Naive thymus-derived CD4-positive, alpha-beta T cell (primary cell): ENCODE data around the gene TSEN54. TPM values are rescaled to one million over a fixed set of nuclear protein-coding genes. Genes with fewer than 3 reads are reported as not detected.

Source experiments
- ATAC-seq: fragments of 150-1000 bp; cut with Tn5 transposase; 2 replicates; pipeline ENCODE4 v1.10.0; 2021; ENCODE audit warnings: mild to moderate bottlenecking, moderate library complexity
- CTCF ChIA-PET: fragments of 350-600 bp; sonication (Branson Sonifier 250); formaldehyde crosslinking; loops from one replicate; lab custom pipeline; 2021; ENCODE audit warnings: antibody characterized with exemption; lab: Charles Lee
- POLR2A ChIA-PET: fragments of 350-600 bp; sonication (Branson Sonifier 250); formaldehyde crosslinking; loops from one replicate; lab custom pipeline; 2021; ENCODE audit warnings: antibody characterized with exemption, inconsistent platforms; lab: Charles Lee
- DNase-seq, 9 donors: peaks; one replicate each; pipeline versions ENCODE4 v3.0.0 to v3.0.0-alpha.2; 2020 to 2022; ENCODE audit warnings: mixed read lengths in 1 of 9
- H3K27ac ChIP-seq: one replicate; pipeline ENCODE4 v1.7.0; 2013; ENCODE audit warnings: mild to moderate bottlenecking, low read depth, low read length, moderate library complexity
- H3K27me3 ChIP-seq, 2 donors: one replicate each; pipeline ENCODE4 v1.7.0; 2013; ENCODE audit warnings: low read length in 2 of 2, mild to moderate bottlenecking in 2 of 2, moderate library complexity in 2 of 2; ENCODE audit not compliant: control insufficient read depth in 2 of 2, insufficient read depth in 2 of 2
- H3K36me3 ChIP-seq, 3 experiments: 1 replicate in 2 of 3; 2 replicates in 1 of 3; pipeline ENCODE4 v1.7.0; 2013; ENCODE audit warnings: low read length in 3 of 3, mild to moderate bottlenecking in 3 of 3, moderate library complexity in 1 of 3; ENCODE audit not compliant: insufficient read depth in 3 of 3, control insufficient read depth in 2 of 3
- H3K4me1 ChIP-seq, 2 donors: one replicate each; pipeline ENCODE4 v1.7.0; 2013; ENCODE audit warnings: low read length in 2 of 2, mild to moderate bottlenecking in 2 of 2, moderate library complexity in 1 of 2; ENCODE audit not compliant: control insufficient read depth in 2 of 2, insufficient read depth in 2 of 2
- H3K4me3 ChIP-seq: 2 replicates; pipeline ENCODE4 v1.7.0; 2013; ENCODE audit warnings: mild to moderate bottlenecking, low read length
- H3K9me3 ChIP-seq, 3 experiments: 1 replicate in 2 of 3; 2 replicates in 1 of 3; pipeline ENCODE4 v1.7.0; 2013; ENCODE audit warnings: low read length in 3 of 3; ENCODE audit not compliant: control insufficient read depth in 2 of 3
- H3K27ac Mint-ChIP-seq, 9 donors: one replicate each; pipeline ENCODE4 v1.8.0; 2020 to 2022; ENCODE audit warnings: mixed read lengths in 9 of 9, mild to moderate bottlenecking in 8 of 9, moderate library complexity in 5 of 9, inconsistent platforms in 2 of 9
- H3K27me3 Mint-ChIP-seq, 5 donors: one replicate each; pipeline ENCODE4 v1.8.0; 2021 to 2022; ENCODE audit warnings: mixed read lengths in 5 of 5, mild to moderate bottlenecking in 1 of 5
- H3K36me3 Mint-ChIP-seq, 5 donors: one replicate each; pipeline ENCODE4 v1.8.0; 2020 to 2022; ENCODE audit warnings: mixed read lengths in 5 of 5, mild to moderate bottlenecking in 3 of 5, inconsistent platforms in 1 of 5
- H3K4me1 Mint-ChIP-seq, 7 donors: one replicate each; pipeline ENCODE4 v1.8.0; 2020 to 2022; ENCODE audit warnings: mixed read lengths in 7 of 7, mild to moderate bottlenecking in 3 of 7, inconsistent platforms in 1 of 7
- H3K4me3 Mint-ChIP-seq, 10 donors: one replicate each; pipeline ENCODE4 v1.8.0; 2020 to 2022; ENCODE audit warnings: mild to moderate bottlenecking in 10 of 10, mixed read lengths in 10 of 10, moderate library complexity in 6 of 10, inconsistent platforms in 2 of 10
- H3K9me3 Mint-ChIP-seq, 11 donors: one replicate each; pipeline ENCODE4 v1.8.0; 2020 to 2022; ENCODE audit warnings: mixed read lengths in 11 of 11, mild to moderate bottlenecking in 4 of 11, inconsistent platforms in 1 of 11, moderate library complexity in 1 of 11
- intact Hi-C, 2 donors: fragments of 100-400 bp; cut with micrococcal nuclease; formaldehyde crosslinking; loops; one replicate each; pipeline ENCODE4 v1.15.1; 2023
- polyA plus RNA-seq, 2 donors: library from polyadenylated mRNA; unstranded; fragments of 300-500 nt; fragmentation: Illumina TruSeq; gene quantifications; one replicate each; pipeline ENCODE4 v1.2.3, GENCODE V29; 2021
- total RNA-seq, 6 experiments: library from RNA in 5 of 6; stranded (reverse) in 5 of 6; gene quantifications; 1 replicate in 5 of 6; 2 replicates in 1 of 6; pipeline ENCODE4 v1.2.3 and lab custom pipeline; 2021 to 2026

The TSEN54 gene
- total and polyA plus RNA-seq, 7 experiments from 2014 or later, result 36.2 to 85.0 (median 56.7) TPM

DNA sequence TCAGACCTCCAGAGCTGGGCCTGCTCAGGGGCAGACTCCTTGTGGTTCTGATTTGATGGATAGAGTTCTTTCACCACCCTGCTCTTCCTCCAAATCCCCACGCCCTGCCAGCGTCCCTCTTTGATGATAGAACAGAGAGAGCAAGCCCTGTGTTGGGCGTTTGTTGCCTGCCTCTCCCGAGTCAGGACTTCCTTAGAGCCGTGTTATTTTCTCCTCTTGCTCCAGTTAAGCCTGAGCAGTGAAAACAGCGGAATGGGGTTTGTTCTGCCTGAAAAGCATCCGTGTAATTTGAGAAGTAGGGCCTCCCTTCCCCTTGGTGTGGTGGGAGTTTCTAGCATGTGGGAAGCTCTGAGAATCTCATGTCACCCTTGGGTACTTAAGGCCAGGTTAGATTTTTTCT lies 37.8 kb upstream of the TSEN54 start:
- Mint-ChIP-seq H3K36me3 (peaks cover 0 to 13% (median 4%) of the 10 kb centered on the region in 5 donors), H3K4me3 (no peak overlapping the region), H3K27ac (no peak overlapping the region), H3K27me3 (no peaks in the 10 kb centered on the region), H3K4me1 (peaks cover 0 to 12% (median 6%) of the 10 kb centered on the region in 7 donors), H3K9me3 (no peaks in the 10 kb centered on the region)
- ChIA-PET POLR2A (interaction anchor here (0.6 kb wide), 1 partner anchor 123 kb away, joined by 5 read pairs; no protein-coding TSS in a partner anchor), CTCF (no interaction called here)
- no peak overlapping the region for H3K27ac ChIP-seq
- H3K9me3 ChIP-seq, result no peaks in the 10 kb centered on the region
- DNase-seq (no peak), ATAC-seq (no peak)
- intact Hi-C loops, result no loop called here
- H3K36me3 ChIP-seq, result peaks cover 0 to 36% (median under 1%) of the 10 kb centered on the region in 3 experiments
- no peaks in the 10 kb centered on the region for H3K4me1 ChIP-seq
- no peaks in the 10 kb centered on the region for H3K27me3 ChIP-seq
- H3K4me3 ChIP-seq, result no peak overlapping the region

DNA sequence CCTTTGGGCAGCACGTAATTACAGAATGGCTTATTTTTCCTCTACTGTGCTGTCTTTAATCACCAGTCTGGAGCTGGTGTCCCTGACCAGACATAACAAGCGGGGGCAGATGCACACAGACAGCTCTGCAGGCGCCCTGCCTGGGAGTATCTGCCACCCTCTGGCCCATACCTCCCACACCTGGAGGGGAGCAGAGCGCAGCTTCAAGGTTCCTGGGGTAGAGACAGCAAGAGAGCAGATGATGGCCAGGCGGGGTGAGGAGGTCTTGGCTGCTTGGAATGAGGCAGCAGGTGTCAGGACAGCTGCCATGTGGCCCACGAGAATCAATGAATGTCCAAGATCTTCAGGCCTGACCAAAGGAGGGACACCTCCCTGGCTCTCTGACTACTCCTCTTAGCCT lies 36.0 kb upstream of the TSEN54 start:
- ChIA-PET CTCF (interaction anchor here (0.6 kb wide), 1 partner anchor 420 kb away, joined by 8 read pairs; no protein-coding TSS in a partner anchor), POLR2A (no interaction called here)
- no peaks in the 10 kb centered on the region for H3K4me1 ChIP-seq
- intact Hi-C loops, result no loop called here
- H3K36me3 Mint-ChIP-seq, result peaks cover 0 to 13% (median 4%) of the 10 kb centered on the region in 5 donors
- ATAC-seq, result no peak
- no peak for DNase-seq
- H3K36me3 ChIP-seq, result peaks cover 0 to 25% (median 0%) of the 10 kb centered on the region in 3 experiments
- H3K9me3 Mint-ChIP-seq, result no peaks in the 10 kb centered on the region
- H3K27ac ChIP-seq, result no peak overlapping the region
- no peak overlapping the region for H3K27ac Mint-ChIP-seq
- H3K27me3 ChIP-seq, result no peaks in the 10 kb centered on the region
- no peaks in the 10 kb centered on the region for H3K27me3 Mint-ChIP-seq
- peaks cover 4 to 18% (median 10%) of the 10 kb centered on the region in 7 donors for H3K4me1 Mint-ChIP-seq
- H3K9me3 ChIP-seq, result no peaks in the 10 kb centered on the region
- no peak overlapping the region for H3K4me3 Mint-ChIP-seq
- no peak overlapping the region for H3K4me3 ChIP-seq

DNA sequence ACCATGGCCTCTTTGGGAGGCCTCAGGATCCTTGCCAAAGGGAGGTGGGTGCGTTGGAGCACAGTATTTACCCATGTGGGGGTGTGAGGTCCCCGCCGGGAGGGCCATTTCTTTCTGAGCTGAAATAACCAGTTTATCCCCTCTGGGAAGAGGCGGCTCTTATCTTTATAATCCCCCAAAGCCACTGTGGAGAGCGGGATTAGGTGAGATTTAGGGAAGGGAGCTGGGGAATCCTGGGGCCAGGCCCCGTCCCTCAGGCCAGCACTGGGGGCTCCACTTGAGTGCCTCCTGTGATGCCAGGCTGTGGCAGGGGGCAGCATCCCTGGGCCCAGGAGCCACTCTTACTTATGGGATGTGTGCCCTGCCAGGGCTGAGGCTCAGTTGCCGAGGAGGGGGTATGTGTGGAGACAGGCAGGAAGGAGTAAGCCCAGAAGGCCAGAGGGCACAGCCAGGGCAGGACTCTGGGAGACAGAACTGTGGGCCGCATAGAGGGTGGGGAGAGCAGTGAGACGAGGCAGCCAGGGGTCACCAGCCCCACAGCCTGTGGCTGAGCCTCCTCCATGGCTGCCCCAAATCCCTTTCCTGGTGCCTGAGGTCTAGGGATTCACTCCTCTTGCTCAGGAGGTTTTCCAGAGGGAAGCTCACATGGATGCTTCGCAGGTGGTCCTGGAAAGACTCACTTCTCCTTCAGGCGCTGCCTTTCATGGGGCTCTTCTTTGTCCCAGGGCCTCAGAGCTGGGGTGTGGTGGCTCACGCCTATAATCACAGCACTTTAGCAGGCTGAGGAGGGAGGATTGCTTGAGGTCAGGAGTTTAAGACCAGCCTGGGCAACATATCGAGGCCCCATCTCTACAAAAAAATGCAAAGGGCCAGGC lies 34.9 kb upstream of the TSEN54 start:
- Histone ChIP-seq H3K9me3 (no peaks in the 10 kb centered on the region), H3K36me3 (peaks cover 0 to 22% (median 0%) of the 10 kb centered on the region in 3 experiments), H3K27me3 (no peaks in the 10 kb centered on the region), H3K4me3 (no peak overlapping the region), H3K27ac (no peak overlapping the region), H3K4me1 (peaks cover 0 to 3% of the 10 kb centered on the region in 2 donors)
- Mint-ChIP-seq H3K27ac (no peak overlapping the region), H3K36me3 (peaks cover 0 to 16% (median 2%) of the 10 kb centered on the region in 5 donors), H3K4me3 (no peak overlapping the region), H3K27me3 (no peaks in the 10 kb centered on the region), H3K9me3 (no peaks in the 10 kb centered on the region), H3K4me1 (peaks cover 7 to 21% (median 14%) of the 10 kb centered on the region in 7 donors)
- no peak for DNase-seq
- intact Hi-C loops, result no loop called here
- CTCF ChIA-PET, result no interaction called here
- ATAC-seq, result no peak
- POLR2A ChIA-PET, result interaction anchor here (1.1 kb wide), 1 partner anchor 25 kb away, joined by 3 read pairs; the partner anchor contains the start of gene TMEM94

DNA sequence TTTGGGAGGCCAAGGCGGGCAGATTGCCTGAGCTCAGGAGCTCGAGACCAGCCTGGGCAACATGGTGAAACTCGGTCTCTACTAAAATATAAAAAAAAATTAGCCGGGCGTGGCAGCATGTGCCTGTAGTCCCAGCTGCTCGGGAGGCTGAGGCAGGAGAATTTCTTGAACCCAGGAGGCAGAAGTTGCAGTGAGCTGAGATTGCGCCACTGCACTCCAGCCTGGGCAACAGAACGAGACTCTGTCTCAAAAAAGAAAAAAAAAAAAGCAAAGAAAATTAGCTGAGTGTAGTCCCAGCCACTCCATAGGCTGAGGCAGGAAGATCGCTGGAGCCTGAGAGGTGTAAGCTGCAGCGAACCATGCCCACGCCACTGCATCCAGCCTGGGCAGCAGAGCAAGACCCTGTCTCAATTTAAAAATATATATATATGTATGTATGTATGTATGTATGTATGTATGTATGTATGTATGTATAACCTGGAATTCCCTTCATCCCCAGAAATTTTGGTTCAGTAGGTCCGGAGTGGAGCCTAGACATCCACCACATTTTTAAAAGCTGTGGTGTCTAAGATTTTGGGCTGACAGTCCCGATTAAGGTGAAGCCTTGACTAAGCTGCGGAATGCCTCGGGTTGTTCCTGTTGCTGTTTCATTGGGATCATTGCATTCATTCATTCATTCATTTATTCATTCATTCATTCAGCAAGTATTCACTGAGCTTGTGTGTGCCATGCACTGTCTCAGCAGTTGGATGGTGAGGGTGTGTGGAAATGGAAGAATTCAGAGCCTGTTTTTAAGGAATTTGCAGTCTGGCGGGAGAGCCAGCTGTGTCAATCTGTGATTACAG lies 34.0 kb upstream of the TSEN54 start:
- no peak for DNase-seq
- no peaks in the 10 kb centered on the region for H3K27me3 ChIP-seq
- Mint-ChIP-seq H3K27me3 (no peaks in the 10 kb centered on the region), H3K27ac (peak overlapping the region in 3 of 9 donors; percentile 25 to 92 (median 28)), H3K36me3 (peaks cover 0 to 16% (median 6%) of the 10 kb centered on the region in 5 donors), H3K9me3 (no peaks in the 10 kb centered on the region), H3K4me1 (peaks cover 14 to 25% (median 23%) of the 10 kb centered on the region in 7 donors), H3K4me3 (no peak overlapping the region)
- ChIA-PET POLR2A (interaction anchor here (1.1 kb wide), 1 partner anchor 26 kb away, joined by 3 read pairs; the partner anchor contains the start of gene TMEM94), CTCF (interaction anchor here (0.6 kb wide), 1 partner anchor 50 kb away, joined by 4 read pairs; no protein-coding TSS in a partner anchor)
- intact Hi-C loops, result no loop called here
- no peak overlapping the region for H3K4me3 ChIP-seq
- H3K9me3 ChIP-seq, result no peaks in the 10 kb centered on the region
- peaks cover 7 to 12% of the 10 kb centered on the region in 2 donors for H3K4me1 ChIP-seq
- H3K36me3 ChIP-seq, result peaks cover 0 to 14% (median 0%) of the 10 kb centered on the region in 3 experiments
- no peak overlapping the region for H3K27ac ChIP-seq
- ATAC-seq, result no peak

DNA sequence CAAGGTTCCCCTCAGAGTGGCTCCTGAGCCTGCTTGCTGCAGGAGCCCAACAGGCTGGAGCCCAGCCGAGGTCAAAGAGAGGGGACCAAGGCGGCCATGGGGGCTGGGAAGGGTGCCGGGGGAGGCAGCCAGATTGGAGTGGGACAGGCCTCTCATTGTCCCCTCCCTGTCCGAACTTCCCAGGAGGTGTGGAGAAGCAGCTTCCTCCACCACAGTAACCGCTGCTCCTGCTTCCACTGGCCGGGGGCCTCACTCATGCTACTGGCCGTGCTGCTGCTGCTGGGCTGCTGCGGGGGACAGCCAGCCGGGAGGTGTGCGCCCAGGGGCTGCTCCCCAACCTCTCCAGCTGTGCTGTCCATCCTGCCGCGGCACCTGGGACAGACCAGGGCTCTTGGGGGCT lies 30.6 kb upstream of the TSEN54 start:
- no peak overlapping the region for H3K27ac Mint-ChIP-seq
- POLR2A ChIA-PET, result interaction anchor here (0.6 kb wide), 1 partner anchor 382 kb away, joined by 3 read pairs; no protein-coding TSS in a partner anchor
- no peaks in the 10 kb centered on the region for H3K27me3 Mint-ChIP-seq
- no peak for ATAC-seq
- peaks cover 18 to 40% (median 27%) of the 10 kb centered on the region in 7 donors for H3K4me1 Mint-ChIP-seq
- Histone ChIP-seq H3K27ac (no peak overlapping the region), H3K27me3 (no peaks in the 10 kb centered on the region), H3K4me1 (peaks cover 16 to 25% of the 10 kb centered on the region in 2 donors), H3K36me3 (peaks cover 0 to 14% (median 0%) of the 10 kb centered on the region in 3 experiments), H3K4me3 (no peak overlapping the region), H3K9me3 (no peaks in the 10 kb centered on the region)
- no peaks in the 10 kb centered on the region for H3K9me3 Mint-ChIP-seq
- no peak for DNase-seq
- CTCF ChIA-PET, result no interaction called here
- peaks cover 0 to 18% (median 11%) of the 10 kb centered on the region in 5 donors for H3K36me3 Mint-ChIP-seq
- intact Hi-C loops, result no loop called here
- H3K4me3 Mint-ChIP-seq, result no peak overlapping the region

DNA sequence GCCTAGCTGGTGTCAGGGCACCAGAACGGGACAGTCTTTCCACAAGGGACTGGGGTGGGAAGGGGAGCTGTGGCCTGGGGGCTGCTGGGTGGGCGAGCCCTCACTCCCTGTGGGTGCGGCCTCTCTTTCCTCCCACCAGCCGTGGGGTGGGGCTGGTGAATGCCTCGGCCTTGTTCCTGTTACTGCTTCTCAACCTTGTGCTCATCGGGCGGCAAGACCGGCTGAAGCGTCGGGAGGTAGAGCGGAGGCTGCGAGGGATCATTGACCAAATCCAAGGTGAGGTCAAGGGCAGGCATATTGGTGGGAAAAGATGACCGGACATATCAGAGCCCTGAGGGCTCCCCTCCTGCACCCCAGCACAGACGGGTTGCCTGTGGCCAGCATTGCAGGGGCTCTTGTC lies 30.2 kb upstream of the TSEN54 start:
- CTCF ChIA-PET, result no interaction called here

More for the DNA sequence above, 30.2 kb upstream of the TSEN54 start:
- Histone ChIP-seq H3K4me3 (no peak overlapping the region), H3K4me1 (peaks cover 16 to 25% of the 10 kb centered on the region in 2 donors), H3K27me3 (no peaks in the 10 kb centered on the region), H3K9me3 (no peaks in the 10 kb centered on the region), H3K27ac (no peak overlapping the region), H3K36me3 (peaks cover 0 to 18% (median 0%) of the 10 kb centered on the region in 3 experiments)
- Mint-ChIP-seq H3K9me3 (no peaks in the 10 kb centered on the region), H3K4me3 (peak overlapping the region in 6 of 10 donors; percentile 33 to 85 (median 70)), H3K27me3 (no peaks in the 10 kb centered on the region), H3K4me1 (peaks cover 18 to 39% (median 25%) of the 10 kb centered on the region in 7 donors), H3K27ac (peak overlapping the region; percentile 55 to 98 (median 96)), H3K36me3 (peaks cover 0 to 18% (median 11%) of the 10 kb centered on the region in 5 donors)
- ATAC-seq, result no peak
- POLR2A ChIA-PET, result interaction anchor here (0.6 to 1.6 kb wide), 2 partner anchors 41 to 382 kb away, joined by 3 to 4 read pairs; no protein-coding TSS in a partner anchor
- intact Hi-C loops, result no loop called here
- DNase-seq, result no peak
